Stimulated activated naive CD8-positive, alpha-beta T cell treated with anti-CD3 and anti-CD28 coated beads, Interleukin-15, Interleukin-2, amounts not matched to agents 100 ng/mL and 50 ng/mL, for 24 hours (primary cell): ENCODE measurements around the gene RRP15.

ENCODE experiments used
- H3K27ac Mint-ChIP-seq: one replicate; pipeline ENCODE4 v1.8.0; 2021; ENCODE audit warnings: mild to moderate bottlenecking, mixed read lengths
- H3K27me3 Mint-ChIP-seq: one replicate; pipeline ENCODE4 v1.8.0; 2021; ENCODE audit warnings: mixed read lengths
- H3K36me3 Mint-ChIP-seq: one replicate; pipeline ENCODE4 v1.8.0; 2021; ENCODE audit warnings: low read depth, mixed read lengths
- H3K4me1 Mint-ChIP-seq: one replicate; pipeline ENCODE4 v1.8.0; 2021; ENCODE audit warnings: low read depth, mixed read lengths
- H3K4me3 Mint-ChIP-seq: one replicate; pipeline ENCODE4 v1.8.0; 2021; ENCODE audit warnings: mild to moderate bottlenecking, mixed read lengths
- H3K9me3 Mint-ChIP-seq: one replicate; pipeline ENCODE4 v1.8.0; 2021; ENCODE audit warnings: mixed read lengths

RRP15 gene

GRCh38 chr1:218273762-218274479 is 11.2 kb upstream of the RRP15 start:
- Mint-ChIP-seq H3K4me3 (no peak overlapping the region), H3K27me3 (no peaks in the 10 kb centered on the region), H3K4me1 (no peaks in the 10 kb centered on the region), H3K27ac (no peak overlapping the region), H3K9me3 (no peaks in the 10 kb centered on the region), H3K36me3 (no peaks in the 10 kb centered on the region)

DNA sequence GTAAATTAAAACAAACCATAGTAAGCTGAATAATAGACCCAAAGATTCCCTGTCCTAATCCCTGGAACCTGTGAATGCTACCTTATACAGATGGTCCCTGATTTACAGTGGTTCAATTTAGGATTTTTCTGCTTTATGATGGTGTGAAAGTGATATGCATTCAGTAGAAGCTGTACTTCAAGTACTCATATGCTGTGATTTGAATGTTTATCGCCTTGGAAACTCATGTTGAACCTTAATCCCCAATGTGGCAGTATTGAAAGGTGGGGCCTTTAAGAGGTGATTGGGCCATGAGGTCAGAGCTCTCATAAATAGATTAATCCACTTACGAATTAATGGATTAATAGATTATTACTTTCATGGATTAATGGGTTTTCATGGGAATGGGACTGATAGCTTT is 10.6 kb upstream of the RRP15 start:
- no peaks in the 10 kb centered on the region for H3K27me3 Mint-ChIP-seq
- no peaks in the 10 kb centered on the region for H3K9me3 Mint-ChIP-seq
- no peaks in the 10 kb centered on the region for H3K36me3 Mint-ChIP-seq
- H3K4me3 Mint-ChIP-seq = no peak overlapping the region
- no peaks in the 10 kb centered on the region for H3K4me1 Mint-ChIP-seq
- no peak overlapping the region for H3K27ac Mint-ChIP-seq

GRCh38 chr1:218275823-218276222 is 9.3 kb upstream of the RRP15 start:
- Mint-ChIP-seq H3K27me3 (peaks cover 2% of the 10 kb centered on the region), H3K4me3 (no peak overlapping the region), H3K9me3 (no peaks in the 10 kb centered on the region), H3K4me1 (no peaks in the 10 kb centered on the region), H3K36me3 (no peaks in the 10 kb centered on the region), H3K27ac (no peak overlapping the region)

GRCh38 chr1:218281285-218281684 is 3.8 kb upstream of the RRP15 start:
- H3K4me3 Mint-ChIP-seq = no peak overlapping the region
- H3K27ac Mint-ChIP-seq = no peak overlapping the region
- H3K36me3 Mint-ChIP-seq = peaks cover 5% of the 10 kb centered on the region
- no peaks in the 10 kb centered on the region for H3K9me3 Mint-ChIP-seq
- peaks cover 18% of the 10 kb centered on the region for H3K27me3 Mint-ChIP-seq
- H3K4me1 Mint-ChIP-seq = peaks cover 17% of the 10 kb centered on the region

GRCh38 chr1:218284377-218284916 is 646 bp upstream of the RRP15 start:
- H3K27me3 Mint-ChIP-seq = peaks cover 18% of the 10 kb centered on the region
- peaks cover 41% of the 10 kb centered on the region for H3K4me1 Mint-ChIP-seq
- peaks cover 15% of the 10 kb centered on the region for H3K36me3 Mint-ChIP-seq
- no peaks in the 10 kb centered on the region for H3K9me3 Mint-ChIP-seq
- peak overlapping the region; percentile 99 for H3K4me3 Mint-ChIP-seq
- H3K27ac Mint-ChIP-seq = peak overlapping the region; percentile 98

DNA sequence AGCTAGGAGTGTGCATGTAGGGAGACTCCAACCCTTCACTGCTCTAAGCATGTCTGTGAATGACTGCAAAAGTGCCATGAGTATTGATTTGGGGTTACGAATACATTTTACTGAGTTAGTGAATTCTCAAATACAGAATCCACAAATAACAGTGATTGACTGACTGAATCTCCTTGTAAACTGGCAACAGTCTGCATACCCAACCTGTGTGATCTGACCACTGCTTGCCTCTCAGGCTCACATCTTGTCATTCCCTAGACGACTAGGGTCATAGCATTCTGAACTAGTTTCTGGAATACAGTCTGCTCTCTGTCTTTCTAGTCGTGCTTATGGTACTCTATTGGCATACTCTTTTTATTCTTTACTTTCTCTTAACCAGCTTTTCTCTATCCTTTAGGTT is 7.4 kb downstream of the RRP15 start:
- Mint-ChIP-seq H3K27me3 (no peaks in the 10 kb centered on the region), H3K4me1 (peaks cover 23% of the 10 kb centered on the region), H3K36me3 (peaks cover 42% of the 10 kb centered on the region), H3K27ac (no peak overlapping the region), H3K4me3 (no peak overlapping the region), H3K9me3 (no peaks in the 10 kb centered on the region)

DNA sequence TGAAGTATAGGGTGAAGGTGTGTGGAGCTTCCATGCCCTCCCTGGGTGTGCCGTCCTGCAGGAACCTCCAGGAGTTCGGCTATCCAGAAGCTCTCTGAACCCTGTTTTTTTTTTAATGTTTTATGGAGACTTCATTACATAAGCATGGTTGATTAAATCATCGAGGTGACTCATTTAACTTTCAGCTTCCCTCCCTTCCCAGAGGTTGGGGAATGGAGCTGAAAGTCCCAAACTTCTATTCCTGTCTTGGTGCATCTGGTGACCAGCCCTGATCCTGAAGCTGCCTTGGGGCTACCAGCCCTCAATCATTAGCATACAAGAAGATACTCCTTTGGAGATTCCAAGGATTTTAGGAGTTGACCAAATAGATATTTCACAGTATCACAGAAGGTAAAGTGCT is 9.5 kb downstream of the RRP15 start:
- Mint-ChIP-seq H3K36me3 (peaks cover 37% of the 10 kb centered on the region), H3K4me3 (no peak overlapping the region), H3K27me3 (no peaks in the 10 kb centered on the region), H3K9me3 (no peaks in the 10 kb centered on the region), H3K4me1 (peaks cover 4% of the 10 kb centered on the region), H3K27ac (no peak overlapping the region)

GRCh38 chr1:218296162-218296561 is 11.1 kb downstream of the RRP15 start:
- Mint-ChIP-seq H3K27ac (no peak overlapping the region), H3K27me3 (no peaks in the 10 kb centered on the region), H3K9me3 (no peaks in the 10 kb centered on the region), H3K36me3 (peaks cover 37% of the 10 kb centered on the region), H3K4me1 (peaks cover 7% of the 10 kb centered on the region), H3K4me3 (no peak overlapping the region)

GRCh38 chr1:218297461-218297860 is 12.4 kb downstream of the RRP15 start:
- peaks cover 48% of the 10 kb centered on the region for H3K36me3 Mint-ChIP-seq
- peaks cover 10% of the 10 kb centered on the region for H3K4me1 Mint-ChIP-seq
- no peak overlapping the region for H3K4me3 Mint-ChIP-seq
- H3K27ac Mint-ChIP-seq = no peak overlapping the region
- H3K9me3 Mint-ChIP-seq = no peaks in the 10 kb centered on the region
- H3K27me3 Mint-ChIP-seq = no peaks in the 10 kb centered on the region

- H3K4me1 Mint-ChIP-seq = peaks cover 13% of the 10 kb centered on the region
These were observed 12.8 kb downstream of the RRP15 start for GRCh38 chr1:218297867-218298266.

GRCh38 chr1:218298398-218298797 is 13.3 kb downstream of the RRP15 start:
- H3K36me3 Mint-ChIP-seq = peaks cover 56% of the 10 kb centered on the region
- no peak overlapping the region for H3K4me3 Mint-ChIP-seq
- H3K9me3 Mint-ChIP-seq = no peaks in the 10 kb centered on the region
- peaks cover 16% of the 10 kb centered on the region for H3K4me1 Mint-ChIP-seq
- H3K27ac Mint-ChIP-seq = no peak overlapping the region
- no peaks in the 10 kb centered on the region for H3K27me3 Mint-ChIP-seq

More at GRCh38 chr1:218297867-218298266, 12.8 kb downstream of the RRP15 start:
- no peak overlapping the region for H3K27ac Mint-ChIP-seq
- no peak overlapping the region for H3K4me3 Mint-ChIP-seq
- no peaks in the 10 kb centered on the region for H3K9me3 Mint-ChIP-seq
- no peaks in the 10 kb centered on the region for H3K27me3 Mint-ChIP-seq
- H3K36me3 Mint-ChIP-seq = peaks cover 52% of the 10 kb centered on the region

GRCh38 chr1:218299416-218299815 is 14.3 kb downstream of the RRP15 start:
- H3K4me1 Mint-ChIP-seq = peaks cover 16% of the 10 kb centered on the region

DNA sequence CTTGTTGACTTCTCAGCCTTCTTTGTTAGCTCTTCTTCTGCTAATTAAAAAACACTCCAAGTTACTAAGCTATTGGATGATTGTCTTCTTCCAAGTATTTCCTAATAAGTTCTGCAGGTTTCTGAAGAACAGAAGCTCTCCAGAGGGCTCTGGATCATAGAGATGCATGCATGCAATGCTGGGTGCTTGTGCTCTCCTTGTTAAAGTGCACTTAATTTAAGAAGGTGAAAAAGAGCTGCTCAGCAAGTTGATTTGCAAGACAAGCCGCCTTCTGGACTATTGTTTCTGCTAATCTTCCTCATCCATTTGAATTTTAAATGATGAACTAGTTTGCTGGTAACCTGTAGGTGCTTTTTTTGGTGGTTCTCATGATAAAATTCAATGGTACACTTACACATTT is 16.1 kb downstream of the RRP15 start:
- Mint-ChIP-seq H3K36me3 (peaks cover 58% of the 10 kb centered on the region), H3K4me1 (peaks cover 16% of the 10 kb centered on the region)

More at GRCh38 chr1:218299416-218299815, 14.3 kb downstream of the RRP15 start:
- Mint-ChIP-seq H3K4me3 (no peak overlapping the region), H3K36me3 (peaks cover 49% of the 10 kb centered on the region), H3K27ac (no peak overlapping the region), H3K27me3 (no peaks in the 10 kb centered on the region), H3K9me3 (no peaks in the 10 kb centered on the region)

DNA sequence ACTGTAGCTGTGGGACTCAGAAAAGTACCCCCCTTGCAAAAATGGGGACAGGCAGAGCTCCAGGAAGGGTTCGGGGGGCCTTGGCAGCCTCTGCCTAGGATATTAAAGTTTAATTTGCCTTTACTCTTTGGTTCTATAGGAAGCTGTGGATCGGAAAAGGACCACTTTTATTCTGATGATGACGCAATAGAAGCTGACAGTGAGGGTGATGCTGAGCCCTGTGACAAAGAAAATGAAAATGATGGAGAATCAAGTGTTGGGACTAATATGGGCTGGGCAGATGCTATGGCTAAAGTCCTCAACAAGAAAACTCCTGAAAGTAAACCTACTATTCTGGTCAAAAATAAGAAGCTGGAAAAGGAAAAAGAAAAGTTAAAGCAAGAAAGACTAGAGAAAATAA is 17.1 kb downstream of the RRP15 start:
- peaks cover 13% of the 10 kb centered on the region for H3K4me1 Mint-ChIP-seq
- H3K9me3 Mint-ChIP-seq = no peaks in the 10 kb centered on the region
- H3K36me3 Mint-ChIP-seq = peaks cover 54% of the 10 kb centered on the region
- H3K27me3 Mint-ChIP-seq = no peaks in the 10 kb centered on the region
- no peak overlapping the region for H3K4me3 Mint-ChIP-seq
- H3K27ac Mint-ChIP-seq = no peak overlapping the region

More for the DNA sequence above, 16.1 kb downstream of the RRP15 start:
- H3K9me3 Mint-ChIP-seq = no peaks in the 10 kb centered on the region
- H3K4me3 Mint-ChIP-seq = no peak overlapping the region
- no peak overlapping the region for H3K27ac Mint-ChIP-seq
- H3K27me3 Mint-ChIP-seq = no peaks in the 10 kb centered on the region

GRCh38 chr1:218303176-218303879 is 18.2 kb downstream of the RRP15 start:
- Mint-ChIP-seq H3K4me1 (peaks cover 13% of the 10 kb centered on the region), H3K36me3 (peaks cover 57% of the 10 kb centered on the region), H3K4me3 (no peak overlapping the region), H3K9me3 (no peaks in the 10 kb centered on the region), H3K27ac (no peak overlapping the region), H3K27me3 (no peaks in the 10 kb centered on the region)
